ENCODE data around the gene PRCC.

Gene PRCC

DNA sequence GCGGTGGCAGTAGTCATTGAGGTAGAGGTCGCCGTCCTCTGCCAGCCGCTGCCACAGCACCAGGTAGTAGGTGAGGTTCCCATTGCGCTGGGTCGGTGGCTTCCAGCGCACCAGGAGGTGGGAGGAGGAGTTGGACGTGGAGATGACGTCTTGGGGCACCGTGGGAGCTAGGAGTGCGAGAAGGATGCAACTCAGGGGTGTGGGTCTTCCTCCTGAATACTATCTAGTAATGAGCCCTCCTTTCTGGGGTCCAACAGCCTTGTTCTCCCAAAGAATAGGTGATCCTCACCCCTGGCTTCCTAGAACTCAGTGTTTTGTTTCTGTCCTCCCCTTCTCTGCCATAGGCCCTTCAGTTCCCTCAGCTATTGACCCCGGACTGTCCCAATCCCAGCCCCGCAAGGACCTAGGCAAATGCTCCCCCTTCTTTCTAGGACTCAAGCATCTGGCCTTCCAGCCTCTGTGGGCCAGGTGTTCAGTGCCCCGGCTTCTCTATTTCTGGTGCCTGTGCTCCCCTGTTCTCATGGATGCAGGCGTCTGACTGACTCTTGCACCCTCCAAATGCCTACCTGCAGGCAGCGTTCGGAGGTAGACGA, 78.7 kb downstream of the PRCC start:
- DNase-seq: no peak

- DNase-seq: no peak
Measured at GRCh38 chr1:156846643-156847042, 79.3 kb downstream of the PRCC start.

DNA sequence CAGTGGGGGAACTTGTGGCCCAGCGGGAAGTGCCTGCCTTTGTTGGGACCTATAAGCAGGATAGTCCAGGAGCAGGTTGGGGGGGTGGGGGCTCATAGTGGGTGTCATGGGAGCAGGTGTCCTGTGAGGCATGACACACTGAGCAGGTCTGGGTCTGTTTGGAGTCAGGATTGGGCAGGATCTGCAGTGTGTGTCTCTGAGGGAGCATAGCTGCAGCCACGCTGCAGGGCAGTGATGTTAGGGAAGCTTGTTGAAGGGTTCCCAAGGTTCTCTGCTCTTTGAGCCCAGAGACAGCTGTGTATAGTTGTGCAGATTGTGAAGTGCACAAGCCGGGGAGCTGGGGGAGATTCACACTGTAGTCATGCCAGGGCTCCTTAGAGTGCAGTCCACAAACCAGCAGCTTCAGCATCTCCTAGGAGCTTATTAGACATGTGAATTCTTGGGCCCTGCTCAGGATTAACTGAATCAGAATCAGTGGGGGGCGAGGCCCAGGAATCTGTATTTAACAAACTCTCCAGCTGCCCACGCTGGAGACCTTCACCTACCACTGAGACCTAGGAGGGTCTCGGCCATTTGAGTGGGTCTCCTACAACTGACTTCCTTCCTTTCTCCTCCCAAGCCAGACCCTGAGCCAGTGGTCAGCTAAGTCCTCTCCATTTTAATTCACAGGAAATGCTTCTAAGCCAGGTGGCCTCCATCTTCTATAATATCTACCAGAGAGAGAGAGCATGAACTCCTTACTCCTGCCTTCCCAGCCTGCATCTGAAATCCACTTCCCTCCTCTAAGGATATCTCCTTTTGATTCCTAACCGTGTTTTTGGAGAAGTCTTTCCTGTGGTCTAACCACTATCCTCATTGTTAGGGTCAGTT, 80.5 kb downstream of the PRCC start:
- no peak for DNase-seq

GRCh38 chr1:156848461-156849150, 81.3 kb downstream of the PRCC start:
- DNase-seq: peak; percentile 73

DNA sequence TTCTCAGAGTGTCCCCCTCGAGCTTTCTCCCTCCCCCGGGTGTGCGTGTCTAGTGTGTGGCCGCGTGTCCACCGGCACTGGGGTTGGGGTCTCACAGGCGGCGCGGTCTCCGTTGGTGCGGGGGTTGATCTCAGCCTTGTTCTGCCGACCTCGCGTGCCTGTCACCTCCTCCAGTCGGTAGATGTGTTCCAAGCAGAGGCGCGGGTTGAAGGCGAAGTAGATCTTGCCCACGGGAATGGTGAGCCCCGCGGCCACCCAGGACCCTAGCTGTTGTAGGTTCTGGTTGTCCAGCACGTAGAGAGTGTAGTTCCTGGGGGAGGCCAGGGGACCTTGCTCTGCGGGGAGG, 81.8 kb downstream of the PRCC start:
- DNase-seq: no peak

Data from activated gamma-delta T cell treated with Interleukin-2 at 50 U/mL for 16 hours (primary cell).